DMS153 (cell line): ENCODE results near the gene MATN3.
A peak's percentile ranks its signal among the peaks of the same experiment; 100 is the strongest.

Source experiments
- DNase-seq: peaks from one replicate; lab custom pipeline; 2025; lab: John Stamatoyannopoulos, UW

Gene MATN3

GRCh38 chr2:20005067-20005627, 7.3 kb downstream of the MATN3 start:
- DNase-seq = no peak

- DNase-seq = no peak
These were observed 11.1 kb downstream of the MATN3 start for GRCh38 chr2:20001361-20001863.

- no peak for DNase-seq
These were observed 18.7 kb downstream of the MATN3 start for GRCh38 chr2:19993731-19994130.

GRCh38 chr2:19991895-19992294, 20.6 kb downstream of the MATN3 start:
- DNase-seq = no peak

DNA sequence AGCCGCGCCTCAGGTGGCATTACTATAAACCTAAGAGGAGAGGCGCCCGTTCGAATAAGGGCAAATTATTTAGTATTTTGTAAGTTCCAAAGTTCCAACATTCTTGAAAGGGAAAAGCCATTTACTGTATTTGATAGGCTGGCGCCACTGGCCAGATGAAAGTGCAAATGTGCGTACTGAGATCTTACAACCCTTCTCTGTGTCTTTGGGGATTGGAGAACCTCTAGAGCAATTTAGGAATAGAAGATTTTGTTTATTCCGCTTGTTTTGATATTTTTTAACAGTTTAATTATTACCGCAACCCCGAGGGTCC, 22.1 kb downstream of the MATN3 start:
- DNase-seq = no peak

DNA sequence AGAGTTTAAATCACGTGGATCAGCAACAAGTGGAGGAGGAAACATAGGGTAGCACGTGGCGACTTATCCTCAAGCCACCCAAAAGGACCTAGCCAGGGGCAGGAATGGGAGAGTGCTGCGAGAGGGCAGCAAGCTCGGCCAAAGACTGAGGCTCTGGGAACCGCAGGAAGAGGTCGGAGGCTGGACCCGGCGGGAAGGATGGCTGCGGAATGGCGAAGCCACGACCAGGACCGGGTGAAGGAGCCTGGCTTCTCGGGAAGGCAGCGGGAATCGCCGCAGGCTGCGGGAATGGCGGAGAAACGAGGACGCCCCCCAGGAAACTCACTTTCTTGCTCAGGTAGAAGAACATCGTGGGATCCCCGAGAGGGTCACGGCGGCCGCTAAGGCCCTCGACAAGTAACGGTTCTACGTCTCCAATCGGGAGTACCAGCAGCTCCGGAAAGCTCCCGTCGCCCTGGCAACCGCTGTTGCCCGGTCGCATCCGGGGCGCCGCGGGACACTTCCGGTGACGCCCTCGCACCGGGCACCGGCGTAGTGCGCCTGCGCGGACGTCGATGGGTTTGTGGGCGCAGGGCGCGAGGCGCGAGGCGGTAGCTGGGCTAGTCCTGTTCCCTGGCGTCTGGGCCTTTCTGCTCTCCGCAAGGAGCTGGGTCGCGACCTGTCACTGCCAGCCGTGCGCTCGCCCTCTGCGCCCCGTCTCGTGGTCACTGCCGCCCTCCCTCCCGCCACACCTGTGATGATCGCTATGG, 22.6 kb downstream of the MATN3 start, which contains the start of gene WDR35:
Gene WDR35 (minus strand): TSS at position 439 of the 749 bp plus-strand sequence. CDS start 90 bp downstream, at position 349.
- DNase-seq = peak; percentile 72

DNA sequence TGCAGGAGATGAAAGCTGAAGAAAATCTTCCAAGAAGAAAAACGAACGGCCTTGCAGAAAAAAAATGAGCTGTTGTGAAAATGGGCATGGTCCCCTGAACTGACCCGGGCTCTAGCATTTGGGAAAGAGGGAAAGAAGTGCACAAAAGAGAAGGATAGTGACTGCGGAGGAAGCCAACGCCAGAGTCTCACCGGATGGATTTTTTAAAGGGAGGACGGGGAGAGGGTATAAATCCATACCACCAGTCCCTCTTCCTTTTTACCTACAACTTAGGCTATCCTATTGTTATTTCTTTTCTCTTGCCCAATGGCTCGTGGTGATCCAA, 23.2 kb downstream of the MATN3 start:
- no peak for DNase-seq

GRCh38 chr2:19988600-19988999, 23.9 kb downstream of the MATN3 start:
- DNase-seq = no peak

DNA sequence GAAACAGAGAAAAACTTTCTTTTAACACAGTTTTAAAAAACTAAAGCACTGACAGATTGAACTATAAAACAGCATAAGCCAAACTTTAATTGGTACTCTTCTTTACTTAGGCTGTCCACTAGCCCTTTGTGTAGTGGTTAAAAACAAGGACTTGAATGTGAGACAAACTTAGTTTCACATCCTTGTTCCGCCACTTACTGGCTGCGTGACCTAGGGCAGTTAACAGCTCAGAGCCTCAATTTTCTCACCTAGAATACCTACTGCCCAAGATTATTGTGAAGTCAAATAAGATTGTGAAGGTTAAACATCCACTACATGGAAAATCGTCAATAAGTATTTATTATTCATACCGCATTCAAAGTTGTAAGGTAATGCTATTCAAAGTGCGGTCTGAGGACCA, 24.5 kb downstream of the MATN3 start:
- no peak for DNase-seq

GRCh38 chr2:19982268-19982667, 30.2 kb downstream of the MATN3 start:
- DNase-seq = no peak

DNA sequence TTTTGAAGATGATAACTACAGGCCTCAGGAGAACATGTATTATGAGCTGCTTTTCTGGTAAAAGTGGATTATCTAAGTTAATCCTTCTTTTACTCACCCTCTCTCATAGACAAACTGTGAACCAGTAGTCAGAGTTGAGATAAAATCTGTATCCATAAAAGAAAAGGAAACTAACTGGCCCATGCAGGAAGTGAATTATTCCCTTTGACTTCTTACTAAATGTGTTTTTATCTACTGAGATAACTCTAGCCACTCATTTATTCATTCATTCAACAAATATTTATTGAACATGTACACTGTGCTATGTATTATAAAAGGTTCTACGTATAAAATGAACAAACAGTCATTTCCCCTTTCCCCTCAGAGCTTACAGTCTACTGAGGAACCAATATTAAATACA, 32.5 kb downstream of the MATN3 start:
- no peak for DNase-seq

DNA sequence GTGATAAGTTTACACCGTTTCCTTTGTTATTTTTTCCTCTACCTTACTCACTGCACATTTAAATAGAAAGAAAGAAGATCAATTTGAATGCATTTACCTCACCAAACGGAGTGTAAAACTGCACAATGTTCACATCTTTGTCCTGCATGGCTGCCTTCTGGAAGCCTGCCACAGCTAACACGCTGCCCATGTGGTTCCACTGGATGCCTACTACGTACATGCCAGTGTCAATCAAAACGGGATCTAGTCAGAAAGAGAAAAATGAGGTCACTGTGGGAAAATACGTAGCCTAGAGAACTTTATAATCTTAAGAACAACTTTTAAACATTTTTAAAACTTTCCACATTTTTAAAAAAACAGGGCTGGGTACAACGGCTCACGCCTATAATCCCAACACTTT, 39.0 kb downstream of the MATN3 start:
- no peak for DNase-seq

DNA sequence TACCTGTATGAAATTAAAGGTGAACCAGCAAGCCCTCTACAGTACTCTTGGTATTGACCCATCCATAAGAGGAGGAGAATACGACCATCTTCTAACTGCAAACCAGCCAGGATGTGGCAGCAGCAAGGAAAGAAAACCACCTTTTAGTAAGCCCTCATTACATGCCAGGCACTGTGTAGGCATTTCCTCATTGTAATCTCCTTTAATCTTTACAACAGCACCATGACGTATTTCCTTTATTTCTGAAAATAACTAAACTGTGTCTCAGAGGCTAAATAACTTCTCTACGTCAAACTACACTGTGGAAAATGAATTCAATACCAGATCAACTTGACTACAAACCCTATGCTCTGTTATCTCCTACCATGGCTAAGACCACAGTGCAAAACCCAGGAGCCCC, 40.8 kb downstream of the MATN3 start:
- no peak for DNase-seq

DNA sequence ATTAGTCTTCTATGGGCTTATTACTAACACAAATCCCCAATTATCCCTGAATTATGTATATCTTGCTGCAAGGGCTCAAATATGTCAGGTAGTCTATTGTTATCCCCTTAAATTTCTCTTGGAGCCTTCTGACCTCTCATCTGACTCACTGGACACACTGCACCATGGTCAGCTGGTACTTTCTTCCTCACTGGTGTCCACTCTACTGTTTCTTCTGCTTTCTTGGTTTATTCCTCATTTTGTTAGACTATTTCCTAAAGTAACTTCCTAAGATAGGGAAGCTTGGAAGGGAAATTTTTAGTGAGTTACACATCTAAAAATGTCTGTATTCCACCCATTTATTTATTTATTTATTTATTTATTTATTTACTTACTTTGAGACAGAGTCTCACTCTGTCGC, 49.1 kb downstream of the MATN3 start:
- no peak for DNase-seq

- DNase-seq = peak; percentile 67
These were observed 56.7 kb downstream of the MATN3 start for GRCh38 chr2:19955544-19956422.

- DNase-seq = no peak
These were observed 63.4 kb downstream of the MATN3 start for GRCh38 chr2:19949071-19949470.

DNA sequence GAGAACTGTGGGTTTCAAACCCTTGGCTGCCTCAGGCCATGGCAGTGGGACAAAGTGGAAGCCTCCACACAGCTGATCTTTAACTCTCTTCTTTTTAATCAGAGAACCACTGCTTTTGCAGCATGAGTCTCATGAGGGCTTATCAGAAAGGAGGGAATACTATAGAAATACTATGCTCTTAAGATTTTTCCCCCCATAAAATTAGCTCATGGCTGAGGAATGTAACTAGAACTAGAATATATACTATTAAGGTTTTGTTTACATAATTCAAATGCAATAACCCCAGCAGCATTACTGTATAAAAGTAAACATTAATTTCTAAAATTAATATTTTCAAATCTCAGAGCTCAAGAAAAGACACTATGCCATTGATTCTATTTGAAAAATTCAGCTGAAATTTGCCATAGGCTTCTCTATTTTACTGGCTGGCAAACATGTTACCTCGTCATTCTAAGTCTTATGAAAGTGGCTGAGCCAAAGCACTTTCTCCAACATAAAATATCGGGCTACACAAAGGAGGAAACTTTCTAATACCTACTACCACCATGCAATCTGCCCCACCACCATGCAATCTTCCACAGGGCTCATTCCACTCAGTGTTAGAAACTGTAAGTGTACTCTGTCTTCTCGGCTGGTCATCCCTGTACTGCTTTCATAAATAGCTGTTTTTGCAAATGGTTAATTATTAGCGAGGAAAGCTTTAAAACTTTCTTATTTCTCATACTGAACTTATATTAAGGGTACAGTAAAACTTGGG, 65.1 kb downstream of the MATN3 start:
- DNase-seq = no peak

DNA sequence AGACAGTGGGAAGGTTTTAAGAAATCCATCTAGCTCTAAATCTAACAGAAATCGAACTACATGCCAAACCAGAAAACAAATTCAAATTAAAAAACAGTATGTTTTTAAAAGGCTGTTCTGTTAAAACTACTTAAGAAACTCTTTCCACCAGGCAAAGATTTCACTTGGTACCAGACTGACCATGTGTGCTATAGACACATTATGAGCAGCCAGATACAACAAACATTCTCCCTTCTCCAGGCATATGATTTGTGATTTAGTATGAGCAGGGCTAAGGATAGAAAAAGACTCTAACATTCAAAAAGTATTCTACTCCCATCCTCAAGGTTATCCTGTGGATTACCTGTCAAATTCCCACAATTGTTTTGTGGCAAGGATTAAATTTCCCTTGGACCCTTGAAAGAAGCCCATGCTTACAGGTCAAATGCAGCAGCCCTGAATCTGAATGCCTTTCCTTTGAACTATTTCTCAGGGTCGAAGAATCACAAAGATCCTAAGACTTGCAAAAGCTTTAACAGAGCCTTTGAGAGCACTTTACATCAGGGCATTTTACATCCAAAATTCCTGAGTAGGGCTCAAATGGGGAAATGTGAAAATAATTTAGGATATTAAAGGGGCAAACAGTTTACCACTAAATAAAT, 68.1 kb downstream of the MATN3 start:
- DNase-seq = no peak

DNA sequence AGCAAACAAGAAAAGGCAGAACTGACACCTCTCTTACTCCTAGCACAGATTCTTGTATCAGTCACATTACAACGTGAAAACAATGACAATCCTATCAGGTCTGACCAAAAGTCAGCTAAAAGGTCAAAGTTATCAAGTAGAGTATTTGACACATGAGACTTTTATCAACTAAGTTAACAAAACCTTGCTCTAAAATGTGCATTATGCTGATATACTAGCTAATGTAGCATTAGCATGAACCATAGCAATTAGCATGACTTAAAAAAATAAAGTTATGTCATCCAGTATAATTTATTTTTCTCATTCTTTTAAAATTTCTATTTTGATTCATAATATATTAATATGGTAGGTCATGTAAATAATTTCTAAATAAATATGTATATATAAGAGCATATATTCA, 69.3 kb downstream of the MATN3 start:
- no peak for DNase-seq

DNA sequence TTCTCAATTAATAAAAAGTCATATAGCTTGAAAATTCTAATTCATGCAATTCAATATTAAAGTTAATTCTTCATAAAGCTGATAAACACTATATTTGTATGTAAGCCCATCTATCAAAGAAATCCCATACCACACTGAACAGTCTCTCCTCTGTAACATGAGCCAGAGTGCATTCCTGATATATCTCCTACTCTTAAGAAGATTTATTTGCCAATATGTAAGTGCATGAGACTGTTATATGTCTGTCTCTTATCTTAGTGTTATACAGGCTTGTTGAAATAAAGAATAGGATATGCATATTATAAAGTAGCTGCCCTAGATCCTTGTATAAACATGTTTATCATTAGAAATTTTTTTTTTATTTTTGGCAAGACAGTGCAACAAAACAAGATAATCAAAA, 70.3 kb downstream of the MATN3 start:
- DNase-seq = no peak
